COLO668 (cell line): ENCODE results near the gene HOXC10.
A peak's percentile ranks its signal among the peaks of the same experiment; 100 is the strongest.

Experiments
- DNase-seq: peaks from one replicate; lab custom pipeline; 2025; ENCODE audit not compliant: unreplicated experiment; lab: John Stamatoyannopoulos, UW

Gene HOXC10

GRCh38 chr12:54028314-54029201 lies 43.6 kb downstream of the HOXC10 start, which contains the start of gene HOXC6:
TSS of gene HOXC6 (plus strand) at chr12:54028440. CDS start at chr12:54028522, 82 bp downstream.
- DNase-seq: no peak

- no peak for DNase-seq
Observed at GRCh38 chr12:54029529-54030441, 44.8 kb downstream of the HOXC10 start.

- DNase-seq: no peak
Observed at GRCh38 chr12:54030442-54030801, 45.5 kb downstream of the HOXC10 start.

GRCh38 chr12:54030889-54031471 lies 46.0 kb downstream of the HOXC10 start:
- no peak for DNase-seq

- no peak for DNase-seq
Observed at GRCh38 chr12:54031480-54031879, 46.5 kb downstream of the HOXC10 start.

GRCh38 chr12:54032086-54032619 lies 47.2 kb downstream of the HOXC10 start:
- DNase-seq: no peak

- peak; percentile 32 for DNase-seq
Observed at GRCh38 chr12:54032627-54033100, 47.7 kb downstream of the HOXC10 start, which contains the start of gene HOXC5. TSS of gene HOXC5 (plus strand) at chr12:54033050. CDS start at chr12:54033123, 73 bp downstream.

GRCh38 chr12:54033106-54033979 lies 48.4 kb downstream of the HOXC10 start:
- DNase-seq: no peak

GRCh38 chr12:54033980-54034784 lies 49.2 kb downstream of the HOXC10 start:
- DNase-seq: no peak

- DNase-seq: no peak
Observed at GRCh38 chr12:54034785-54035310, 49.9 kb downstream of the HOXC10 start.

- no peak for DNase-seq
Observed at GRCh38 chr12:54035568-54036264, 50.8 kb downstream of the HOXC10 start.

- DNase-seq: no peak
Observed at GRCh38 chr12:54036620-54037359, 51.8 kb downstream of the HOXC10 start.

- DNase-seq: no peak
Observed at GRCh38 chr12:54037360-54038283, 52.7 kb downstream of the HOXC10 start.

- no peak for DNase-seq
Observed at GRCh38 chr12:54038284-54038870, 53.4 kb downstream of the HOXC10 start.

- DNase-seq: no peak
Observed at GRCh38 chr12:54038871-54039414, 54.0 kb downstream of the HOXC10 start.
